SK-N-SH treated with all-trans-retinoic acid at 6 μM for 48 hours (cell line): Measurements from ENCODE around the gene QRSL1.

ENCODE experiments used
- CSDC2 ChIP-seq: fragments of 250-450 bp; sonication (Bioruptor Pico); IDR thresholded peaks from 2 replicates; pipeline ENCODE4 v1.5.0; 2020; ENCODE audit warnings: mild to moderate bottlenecking, moderate library complexity
- OSR1 ChIP-seq: fragments of 250-450 bp; sonication (Bioruptor Pico); IDR thresholded peaks from 2 replicates; pipeline ENCODE4 v1.8.0; 2022; ENCODE audit warnings: moderate library complexity, mild to moderate bottlenecking, inconsistent platforms
- PATZ1 ChIP-seq: fragments of 250-450 bp; sonication (Bioruptor Pico); IDR thresholded peaks from 2 replicates; pipeline ENCODE4 v1.8.0; 2020; ENCODE audit warnings: mild to moderate bottlenecking, moderate library complexity, borderline replicate concordance
- ZC3H10 ChIP-seq: fragments of 250-450 bp; sonication (Bioruptor Pico); IDR thresholded peaks from 2 replicates; pipeline ENCODE4 v1.5.1; 2021; ENCODE audit warnings: mild to moderate bottlenecking, moderate library complexity
- ZFP3 ChIP-seq: fragments of 250-450 bp; sonication (Bioruptor Pico); IDR thresholded peaks from 2 replicates; pipeline ENCODE4 v1.5.0; 2020; ENCODE audit warnings: mild to moderate bottlenecking, moderate library complexity
- ZFP30 ChIP-seq: fragments of 450-650 bp; formaldehyde crosslinking; IDR thresholded peaks from 2 replicates; pipeline ENCODE4 v1.5.0; 2022; ENCODE audit warnings: mild to moderate bottlenecking, moderate library complexity

GRCh38 chr6:106599440-106599839, 29.9 kb upstream of the QRSL1 start:
- no peak for TF ChIP-seq ZFP30 (CRISPR knock-in tag)
- TF ChIP-seq CSDC2 (CRISPR knock-in tag): no peak
- TF ChIP-seq OSR1 (CRISPR knock-in tag): no peak
- no peak for TF ChIP-seq ZC3H10 (CRISPR knock-in tag)
- TF ChIP-seq PATZ1 (CRISPR knock-in tag): no peak
- TF ChIP-seq ZFP3: no peak
